WERI-Rb-1 (cell line): Measurements from ENCODE around the gene PTH.

Experiments
- DNase-seq: peaks from one replicate; pipeline ENCODE4 v3.0.0-alpha.2; 2020
- H3K27ac ChIP-seq: fragments of 250-450 bp; sonication (Bioruptor Pico); 2 replicates; pipeline ENCODE4 v1.5.1; 2020; ENCODE audit warnings: mild to moderate bottlenecking, moderate library complexity
- H3K27me3 ChIP-seq: fragments of 250-450 bp; sonication (Bioruptor Pico); 2 replicates; pipeline ENCODE4 v1.5.1; 2021; ENCODE audit warnings: mild to moderate bottlenecking, low read depth, moderate library complexity; ENCODE audit not compliant: insufficient read depth, severe bottlenecking
- H3K36me3 ChIP-seq: fragments of 250-450 bp; sonication (Bioruptor Pico); 2 replicates; pipeline ENCODE4 v1.5.1; 2020; ENCODE audit warnings: mild to moderate bottlenecking, moderate library complexity
- H3K4me3 ChIP-seq: 2 replicates; pipeline ENCODE4 v1.5.1; 2011; ENCODE audit warnings: low read depth, mild to moderate bottlenecking, control low read depth, low read length
- H3K9me3 ChIP-seq: fragments of 250-450 bp; sonication (Bioruptor Pico); 2 replicates; pipeline ENCODE4 v1.5.1; 2021; ENCODE audit warnings: mild to moderate bottlenecking, moderate library complexity; ENCODE audit not compliant: severe bottlenecking
- CTCF ChIP-seq: IDR thresholded peaks from 2 replicates; pipeline ENCODE4 v1.5.1; 2011; ENCODE audit warnings: low read depth, mild to moderate bottlenecking, control low read depth, inconsistent platforms, low read length

Gene PTH

DNA sequence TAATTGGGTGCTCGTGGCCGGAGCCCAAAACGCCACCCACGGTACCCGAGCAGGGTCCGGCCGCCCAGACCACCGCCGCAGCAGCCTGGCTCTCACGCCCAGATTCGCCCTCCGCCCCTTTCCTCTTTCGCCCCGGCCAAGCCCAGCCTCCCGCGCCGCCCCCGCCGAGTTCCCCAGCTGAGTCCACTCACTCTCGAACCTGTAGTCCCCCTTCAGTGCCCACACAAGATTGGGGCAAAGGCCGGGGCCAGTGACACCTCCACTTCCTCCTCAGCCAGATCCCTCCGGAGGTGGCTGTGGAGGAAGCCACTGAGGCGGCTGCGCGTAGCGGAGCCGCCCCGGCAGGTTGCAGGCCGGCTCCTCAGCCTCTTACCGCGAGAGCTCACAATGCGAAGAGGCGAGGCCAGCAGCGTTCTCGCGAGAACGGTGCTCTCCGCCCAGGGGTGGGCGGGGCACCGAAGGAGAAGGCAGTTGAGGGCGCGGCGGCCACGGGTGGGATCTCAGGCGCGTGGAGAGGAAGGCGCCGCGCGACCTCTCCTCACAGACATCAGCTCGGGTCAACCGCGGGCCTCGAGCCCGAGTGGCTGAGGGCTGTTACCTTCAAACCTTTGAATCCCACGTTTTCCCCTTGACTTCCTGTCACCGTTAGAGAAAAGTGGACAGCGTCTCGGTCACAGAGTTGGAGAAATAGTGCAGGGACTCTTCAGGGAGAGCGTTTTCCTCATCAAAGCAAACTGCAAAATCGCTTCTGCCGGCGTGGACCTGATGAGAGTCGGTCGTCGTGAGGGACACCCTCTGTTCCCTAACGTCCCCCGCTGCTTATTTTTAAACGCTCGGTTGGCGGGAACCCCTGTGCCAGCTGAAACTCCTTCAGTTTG, 32.7 kb downstream of the PTH start, which contains the start of gene BTBD10:
TSS of gene BTBD10 (minus strand) at position 322 of the 878 bp plus-strand sequence. CDS start 18,098 bp downstream, outside the sequence.
- Histone ChIP-seq H3K9me3 (no peaks in the 10 kb centered on the region), H3K36me3 (no peaks in the 10 kb centered on the region), H3K27me3 (no peaks in the 10 kb centered on the region), H3K4me3 (peak within 1 kb of the TSS; percentile 68), H3K27ac (peak within 1 kb of the TSS; percentile 77)
- peak; percentile 94 for DNase-seq
- TF ChIP-seq CTCF, result no peak

DNA sequence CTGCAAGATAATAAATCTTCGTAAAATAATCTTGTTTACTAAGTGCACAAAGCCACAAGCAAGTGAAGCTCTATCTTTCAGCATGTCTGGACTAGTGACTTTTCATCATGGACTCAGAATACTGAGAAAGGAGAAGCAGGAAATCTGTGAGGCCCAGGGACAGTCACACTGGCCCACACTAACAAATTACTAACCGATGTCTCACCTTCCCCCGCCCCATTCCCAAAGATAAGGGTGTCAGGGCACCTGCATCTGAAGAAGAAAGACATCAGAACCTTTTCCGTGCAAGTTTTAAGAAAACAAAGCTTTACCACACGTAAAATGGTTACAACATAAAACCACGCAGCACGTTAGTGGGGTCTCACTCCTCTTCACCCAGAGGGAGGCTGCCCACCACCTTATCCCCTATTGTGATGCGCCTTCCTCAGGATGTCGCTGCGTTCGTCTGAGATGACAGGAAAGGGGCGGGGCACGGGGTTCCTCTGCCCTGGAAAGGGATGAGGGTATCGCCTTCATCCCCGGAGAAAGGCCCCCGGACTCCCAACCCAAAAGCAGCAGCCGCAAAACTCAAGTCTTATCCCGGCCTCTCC, 33.4 kb downstream of the PTH start:
- Histone ChIP-seq H3K9me3 (no peaks in the 10 kb centered on the region), H3K4me3 (peak overlapping the region; percentile 68), H3K27ac (peak overlapping the region; percentile 77), H3K36me3 (no peaks in the 10 kb centered on the region), H3K27me3 (no peaks in the 10 kb centered on the region)
- peak; percentile 71 for DNase-seq
- no peak; the same call in 1 of the 2 replicates for TF ChIP-seq CTCF

DNA sequence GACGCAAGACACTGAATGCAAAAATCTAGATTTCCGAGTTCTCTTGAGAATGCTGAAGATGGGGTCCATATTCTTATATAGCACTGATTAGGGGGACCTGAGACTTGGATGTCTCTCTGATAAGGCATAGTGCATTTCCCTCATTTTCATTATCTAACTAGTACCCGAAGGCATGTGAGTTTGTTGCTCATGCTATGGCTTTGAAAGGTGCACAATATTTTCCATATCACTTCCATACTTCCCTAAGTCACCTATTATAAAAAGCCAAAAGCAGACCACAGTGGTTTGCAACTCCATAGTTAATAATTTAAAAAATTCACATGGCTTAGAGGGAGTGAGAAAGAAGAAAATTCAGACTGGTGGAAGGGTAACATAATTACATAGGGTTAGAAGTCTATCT, 34.5 kb downstream of the PTH start:
- Histone ChIP-seq H3K27ac (no peak overlapping the region), H3K27me3 (no peaks in the 10 kb centered on the region), H3K4me3 (no peak overlapping the region), H3K36me3 (no peaks in the 10 kb centered on the region), H3K9me3 (no peaks in the 10 kb centered on the region)
- TF ChIP-seq CTCF, result no peak
- no peak for DNase-seq

- Histone ChIP-seq H3K4me3 (no peak overlapping the region), H3K27ac (no peak overlapping the region), H3K36me3 (no peaks in the 10 kb centered on the region), H3K27me3 (no peaks in the 10 kb centered on the region), H3K9me3 (no peaks in the 10 kb centered on the region)
- TF ChIP-seq CTCF, result no peak
- no peak for DNase-seq
These were observed 44.9 kb downstream of the PTH start for GRCh38 chr11:13450832-13451397.

DNA sequence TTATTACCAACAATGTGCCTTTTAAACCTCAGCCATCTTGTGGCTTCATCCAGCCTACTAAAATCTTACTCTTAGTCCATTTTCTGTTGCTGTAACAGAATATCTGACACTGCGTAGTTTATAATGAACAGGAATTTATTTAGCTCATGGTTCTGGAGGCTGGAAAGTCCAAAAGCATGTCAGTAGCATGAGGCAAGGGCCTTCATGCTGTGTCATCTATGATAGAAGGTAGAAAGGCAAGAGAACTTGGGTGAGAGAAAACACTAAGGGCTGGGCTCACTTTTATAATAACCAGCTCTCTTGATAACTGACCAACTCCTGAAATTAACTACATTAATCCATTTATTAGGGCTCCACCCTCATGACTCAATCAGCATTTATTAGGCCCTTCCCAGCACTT, 46.3 kb downstream of the PTH start:
- Histone ChIP-seq H3K27ac (no peak overlapping the region), H3K36me3 (no peaks in the 10 kb centered on the region), H3K4me3 (no peak overlapping the region), H3K27me3 (no peaks in the 10 kb centered on the region), H3K9me3 (no peaks in the 10 kb centered on the region)
- DNase-seq, result no peak
- TF ChIP-seq CTCF, result no peak
